ENCODE data around the gene WAS.
A peak's percentile ranks its signal among the peaks of the same experiment; 100 is the strongest.
"Not testable (repeated sequence)": the region's sequence is repeated elsewhere in the genome, so short reads cannot be mapped to it uniquely, and the experiment has no call there.

The WAS gene

DNA sequence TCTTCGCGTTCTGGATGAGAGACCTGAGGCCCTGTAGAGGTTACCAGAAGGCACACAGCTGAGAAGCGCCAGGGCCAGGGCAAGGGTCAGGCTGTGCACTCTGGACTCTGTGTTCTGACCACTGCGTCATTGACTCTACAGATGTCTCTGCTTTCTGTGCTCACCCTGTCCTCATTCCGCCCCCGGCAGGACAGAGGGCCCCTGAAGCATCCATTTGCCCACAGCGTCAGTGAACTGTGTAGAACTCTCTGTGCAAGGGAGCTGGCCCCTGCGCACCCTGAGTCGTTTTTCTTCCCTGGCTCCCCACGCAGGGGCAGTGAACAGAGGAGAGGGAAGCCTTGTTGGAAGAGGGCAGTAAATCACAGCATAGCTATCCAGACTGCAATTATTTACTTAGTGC, 6.1 kb upstream of the WAS start:
- H3K27ac ChIP-seq, result peak overlapping the region; percentile 61
- TF ChIP-seq, protein P1, sequence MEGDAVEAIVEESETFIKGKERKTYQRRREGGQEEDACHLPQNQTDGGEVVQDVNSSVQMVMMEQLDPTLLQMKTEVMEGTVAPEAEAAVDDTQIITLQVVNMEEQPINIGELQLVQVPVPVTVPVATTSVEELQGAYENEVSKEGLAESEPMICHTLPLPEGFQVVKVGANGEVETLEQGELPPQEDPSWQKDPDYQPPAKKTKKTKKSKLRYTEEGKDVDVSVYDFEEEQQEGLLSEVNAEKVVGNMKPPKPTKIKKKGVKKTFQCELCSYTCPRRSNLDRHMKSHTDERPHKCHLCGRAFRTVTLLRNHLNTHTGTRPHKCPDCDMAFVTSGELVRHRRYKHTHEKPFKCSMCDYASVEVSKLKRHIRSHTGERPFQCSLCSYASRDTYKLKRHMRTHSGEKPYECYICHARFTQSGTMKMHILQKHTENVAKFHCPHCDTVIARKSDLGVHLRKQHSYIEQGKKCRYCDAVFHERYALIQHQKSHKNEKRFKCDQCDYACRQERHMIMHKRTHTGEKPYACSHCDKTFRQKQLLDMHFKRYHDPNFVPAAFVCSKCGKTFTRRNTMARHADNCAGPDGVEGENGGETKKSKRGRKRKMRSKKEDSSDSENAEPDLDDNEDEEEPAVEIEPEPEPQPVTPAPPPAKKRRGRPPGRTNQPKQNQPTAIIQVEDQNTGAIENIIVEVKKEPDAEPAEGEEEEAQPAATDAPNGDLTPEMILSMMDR (IDR thresholded peaks at IDR 0.05), result no peak
- no peak for TF ChIP-seq ZFX (IDR thresholded peaks at IDR 0.05; ENCODE audit: borderline replicate concordance)

DNA sequence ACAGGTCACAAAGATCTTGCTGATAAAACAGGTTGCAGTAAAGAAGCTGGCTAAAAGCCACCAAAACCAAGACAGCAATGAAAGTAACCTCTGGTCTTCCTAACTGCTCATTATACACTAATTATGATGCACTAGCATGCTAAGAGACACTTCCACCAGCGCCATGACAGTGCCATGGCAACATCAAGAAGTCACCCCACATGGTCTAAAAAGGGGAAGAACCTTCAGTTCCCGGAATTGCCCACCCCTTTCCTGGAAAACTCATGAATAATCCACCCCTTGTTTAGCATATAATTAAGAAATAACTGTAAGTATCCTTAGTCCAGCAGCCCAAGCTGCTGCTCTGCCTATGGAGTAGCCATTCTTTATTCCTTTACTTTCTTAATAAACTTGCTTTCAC, 3.1 kb upstream of the WAS start:
- H3K27ac ChIP-seq, result not testable (repeated sequence)

DNA sequence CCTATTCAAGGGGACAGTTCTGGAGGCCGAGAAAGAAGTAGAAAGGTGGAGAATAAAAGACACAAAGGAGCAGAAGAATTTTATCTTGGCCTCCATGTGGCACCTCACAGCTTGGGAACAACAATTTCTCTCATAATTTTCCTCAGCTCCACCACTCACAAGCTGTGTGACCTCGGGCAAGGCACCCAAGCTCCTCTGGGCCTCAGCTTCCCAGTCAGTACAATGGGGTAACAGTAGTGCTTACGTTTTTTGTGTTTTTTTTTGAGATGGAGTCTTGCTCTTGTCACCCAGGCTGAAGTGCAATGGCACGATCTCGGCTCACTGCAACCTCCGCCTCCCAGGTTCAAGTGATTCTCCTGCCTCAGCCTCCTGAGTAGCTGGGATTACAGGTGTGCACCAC, 2.7 kb upstream of the WAS start:
- H3K27ac ChIP-seq, result not testable (repeated sequence)

DNA sequence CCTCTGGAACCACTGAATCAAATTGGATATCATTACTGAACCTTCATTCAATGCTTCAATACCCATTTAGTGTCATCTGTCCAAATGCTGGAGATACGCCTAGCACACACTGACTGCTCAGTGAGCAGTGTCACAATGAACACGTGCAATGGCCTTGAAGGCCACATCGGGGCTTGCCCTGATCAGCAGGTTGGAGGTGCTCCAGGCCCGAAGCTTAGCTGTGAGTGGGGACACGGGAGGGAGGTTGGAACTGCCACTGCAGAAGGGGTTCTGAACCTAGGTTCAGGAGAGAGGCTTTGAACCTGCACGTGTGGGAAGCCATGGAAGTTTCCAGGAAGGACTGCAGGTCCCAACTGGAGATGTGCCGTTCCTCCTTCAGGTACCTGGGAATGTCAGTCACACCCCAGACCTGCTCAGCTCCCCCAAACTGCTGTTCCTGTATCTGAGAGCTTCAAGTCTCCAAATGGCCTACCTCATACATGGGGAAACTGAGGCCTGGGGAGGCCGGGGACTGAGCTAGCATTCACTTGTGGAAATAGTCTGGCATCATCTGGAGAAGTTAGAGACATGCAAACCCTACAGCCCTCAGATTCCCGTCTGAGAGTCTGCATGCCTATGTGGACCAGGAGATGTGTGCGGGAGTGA, 1.9 kb upstream of the WAS start:
- H3K27ac ChIP-seq, result no peak overlapping the region
- no peak for TF ChIP-seq ZFX (IDR thresholded peaks at IDR 0.05; ENCODE audit: borderline replicate concordance)
- TF ChIP-seq, protein P1 (IDR thresholded peaks at IDR 0.05), result no peak

DNA sequence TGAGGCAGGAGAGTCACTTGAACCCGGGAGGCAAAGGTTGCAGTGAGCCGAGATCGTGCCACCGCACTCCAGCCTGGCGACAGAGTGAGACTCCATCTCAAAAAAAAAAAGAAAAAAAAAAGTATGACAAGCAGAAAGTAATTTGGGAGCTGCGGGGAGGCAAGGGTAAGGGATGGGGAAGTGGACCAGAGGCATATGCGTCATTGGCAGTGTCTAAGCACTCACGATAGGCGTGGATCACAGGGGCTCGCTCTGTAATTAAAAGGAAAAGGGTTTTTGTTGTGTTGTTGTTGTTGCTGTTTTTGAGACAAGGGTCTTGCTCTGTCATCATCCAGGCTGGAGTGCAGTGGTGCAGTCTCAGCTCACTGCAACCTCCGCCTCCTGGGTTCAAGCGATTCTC, 804 bp upstream of the WAS start:
- not testable (repeated sequence) for H3K27ac ChIP-seq

DNA sequence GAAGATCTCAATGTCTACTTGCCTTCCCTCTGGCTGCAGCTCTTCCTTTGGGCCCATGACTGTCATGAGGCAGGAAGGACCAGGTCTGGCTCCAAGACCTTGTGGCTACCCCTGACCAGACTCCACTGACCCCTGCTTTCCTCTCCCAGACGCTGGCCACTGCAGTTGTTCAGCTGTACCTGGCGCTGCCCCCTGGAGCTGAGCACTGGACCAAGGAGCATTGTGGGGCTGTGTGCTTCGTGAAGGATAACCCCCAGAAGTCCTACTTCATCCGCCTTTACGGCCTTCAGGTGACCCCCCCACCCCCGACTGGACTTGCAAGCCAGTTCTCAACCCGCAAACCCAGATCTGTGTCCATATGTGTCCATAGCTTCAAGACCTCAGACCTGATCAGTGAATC, 535 bp downstream of the WAS start:
- no peak for TF ChIP-seq ZFX (IDR thresholded peaks at IDR 0.05; ENCODE audit: borderline replicate concordance)
- TF ChIP-seq, protein P1 (IDR thresholded peaks at IDR 0.05), result no peak
- no peak overlapping the region for H3K27ac ChIP-seq

DNA sequence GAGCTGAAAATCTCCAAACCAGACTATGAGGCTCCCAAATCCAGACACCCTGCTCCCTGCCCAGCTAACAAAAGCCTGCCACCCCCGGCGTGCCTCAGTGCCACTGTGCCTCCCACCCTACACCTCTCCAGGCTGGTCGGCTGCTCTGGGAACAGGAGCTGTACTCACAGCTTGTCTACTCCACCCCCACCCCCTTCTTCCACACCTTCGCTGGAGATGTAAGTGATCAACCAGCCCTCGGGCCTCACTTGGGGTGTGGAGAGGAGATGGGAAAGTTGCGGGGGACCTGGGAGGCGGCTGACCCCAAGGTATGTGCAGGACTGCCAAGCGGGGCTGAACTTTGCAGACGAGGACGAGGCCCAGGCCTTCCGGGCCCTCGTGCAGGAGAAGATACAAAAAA, 1.8 kb downstream of the WAS start:
- no peak for TF ChIP-seq ZFX (IDR thresholded peaks at IDR 0.05; ENCODE audit: borderline replicate concordance)
- TF ChIP-seq, protein P1 (IDR thresholded peaks at IDR 0.05), result no peak
- no peak overlapping the region for H3K27ac ChIP-seq

DNA sequence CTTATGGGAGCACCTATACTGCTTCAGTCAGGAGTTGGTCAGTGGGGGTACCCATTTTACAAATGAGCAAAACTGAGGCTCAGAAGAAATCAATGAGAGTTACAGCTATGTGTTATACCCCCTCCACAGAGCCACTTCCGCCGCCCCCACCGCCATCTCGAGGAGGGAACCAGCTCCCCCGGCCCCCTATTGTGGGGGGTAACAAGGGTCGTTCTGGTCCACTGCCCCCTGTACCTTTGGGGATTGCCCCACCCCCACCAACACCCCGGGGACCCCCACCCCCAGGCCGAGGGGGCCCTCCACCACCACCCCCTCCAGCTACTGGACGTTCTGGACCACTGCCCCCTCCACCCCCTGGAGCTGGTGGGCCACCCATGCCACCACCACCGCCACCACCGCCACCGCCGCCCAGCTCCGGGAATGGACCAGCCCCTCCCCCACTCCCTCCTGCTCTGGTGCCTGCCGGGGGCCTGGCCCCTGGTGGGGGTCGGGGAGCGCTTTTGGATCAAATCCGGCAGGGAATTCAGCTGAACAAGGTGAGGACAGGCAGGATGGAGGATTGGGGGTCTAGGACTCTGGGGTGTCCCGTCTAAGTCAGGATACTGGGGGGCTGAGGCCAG, 5.0 kb downstream of the WAS start:
- no peak overlapping the region for H3K27ac ChIP-seq
- TF ChIP-seq, protein P1 (IDR thresholded peaks at IDR 0.05), result no peak
- no peak for TF ChIP-seq ZFX (IDR thresholded peaks at IDR 0.05; ENCODE audit: borderline replicate concordance)

DNA sequence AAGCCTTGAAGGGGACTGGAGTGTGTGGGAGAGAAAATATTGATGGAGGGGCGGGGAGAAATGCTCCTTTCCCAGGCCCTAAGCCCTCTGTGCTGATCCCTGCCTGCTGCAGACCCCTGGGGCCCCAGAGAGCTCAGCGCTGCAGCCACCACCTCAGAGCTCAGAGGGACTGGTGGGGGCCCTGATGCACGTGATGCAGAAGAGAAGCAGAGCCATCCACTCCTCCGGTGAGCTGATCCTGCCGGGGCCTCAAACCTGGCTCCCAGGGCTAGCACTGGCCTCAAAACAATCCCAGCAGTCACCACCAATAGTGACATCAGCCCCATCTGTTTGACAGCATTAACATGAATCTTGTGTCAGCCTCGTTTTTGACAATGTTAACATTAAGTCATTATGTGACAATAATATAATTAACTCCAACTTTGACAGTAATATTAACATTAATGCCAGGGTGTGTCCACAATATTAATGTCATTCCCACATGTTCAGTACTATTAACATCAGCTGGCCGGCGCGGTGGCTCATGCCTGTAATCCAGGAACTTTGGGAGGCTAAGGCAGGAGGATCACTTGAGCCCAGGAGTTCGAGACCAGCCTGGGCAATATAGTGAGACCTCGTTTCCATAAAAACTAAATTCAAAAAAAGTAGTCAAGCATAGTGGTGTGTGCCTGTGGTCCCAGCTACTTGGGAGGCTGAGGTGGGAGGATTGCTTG, 5.8 kb downstream of the WAS start:
- TF ChIP-seq ZFX (IDR thresholded peaks at IDR 0.05; ENCODE audit: borderline replicate concordance), result no peak
- TF ChIP-seq, protein P1 (IDR thresholded peaks at IDR 0.05), result no peak
- H3K27ac ChIP-seq, result no peak overlapping the region

DNA sequence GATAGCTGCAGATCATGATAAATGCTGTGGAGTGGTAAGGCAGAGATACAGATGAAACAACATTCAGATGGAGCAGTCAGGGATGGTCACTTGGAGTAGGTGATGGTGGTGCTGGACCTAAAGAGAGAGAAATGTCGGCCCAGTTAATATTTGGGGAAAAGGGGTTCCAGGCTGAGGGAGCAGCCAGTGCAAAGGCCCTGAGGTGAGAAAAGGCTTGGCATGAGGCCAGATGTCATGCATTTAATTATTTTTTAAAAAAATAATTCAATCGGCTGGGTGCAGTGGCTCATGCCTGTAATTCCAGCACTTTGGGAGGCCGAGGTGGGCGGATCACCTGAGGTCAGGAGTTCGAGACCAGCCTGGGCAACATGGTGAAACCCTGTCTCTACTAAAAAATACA, 8.1 kb downstream of the WAS start:
- H3K27ac ChIP-seq, result not testable (repeated sequence)

Data from 22Rv1 (cell line).